NCI-H146 (cell line): ENCODE measurements around the gene ZNF254.
"Not testable (repeated sequence)": the region's sequence is repeated elsewhere in the genome, so short reads cannot be mapped to it uniquely, and the experiment has no call there.

Experiments used
- DNase-seq: peaks from one replicate; lab custom pipeline; 2025; lab: John Stamatoyannopoulos, UW

The ZNF254 gene

GRCh38 chr19:24086974-24087595, at the start of gene ZNF254:
Gene ZNF254, plus strand, starts transcription at chr19:24087187. Its CDS starts 121 bp downstream, at chr19:24087308.
- DNase-seq, result no peak

DNA sequence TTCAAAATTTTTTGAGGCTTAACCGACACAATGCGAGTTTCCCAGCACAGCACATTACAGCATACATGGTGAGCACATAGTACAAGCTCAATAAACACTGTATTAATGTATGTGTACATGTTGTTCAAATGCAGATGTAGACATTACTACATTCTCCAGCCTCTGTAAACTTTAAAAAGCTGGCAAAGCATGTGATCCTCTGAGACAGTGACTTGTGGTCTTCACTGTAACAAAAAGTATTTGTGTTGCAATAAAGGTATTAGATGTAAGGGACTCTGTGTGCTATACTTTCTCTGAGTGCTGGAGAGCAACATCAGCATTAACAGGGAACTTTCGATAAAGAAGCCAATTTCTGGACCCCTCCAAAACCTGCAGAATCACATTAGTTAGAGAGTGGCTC, 46.4 kb upstream of the ZNF254 start:
- DNase-seq, result no peak

DNA sequence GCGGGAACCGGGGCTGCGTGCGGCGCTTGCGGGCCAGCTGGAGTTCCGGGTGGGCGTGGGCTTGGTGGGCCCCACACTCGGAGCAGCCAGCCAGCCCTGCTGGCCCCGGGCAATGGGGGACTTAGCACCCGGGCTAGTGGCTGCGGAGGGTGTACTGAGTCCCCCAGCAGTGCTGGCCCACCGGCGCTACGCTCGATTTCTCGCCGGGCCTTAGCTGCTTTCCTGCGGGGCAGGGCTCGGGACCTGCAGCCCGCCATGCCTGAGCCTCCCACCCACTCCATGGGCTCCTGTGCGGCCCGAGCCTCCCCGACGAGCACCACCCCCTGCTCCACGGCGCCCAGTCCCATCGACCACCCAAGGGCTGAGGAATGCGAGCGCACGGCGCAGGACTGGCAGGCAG, 45.7 kb upstream of the ZNF254 start:
- not testable (repeated sequence) for DNase-seq

- DNase-seq, result peak; percentile 87
Observed at GRCh38 chr19:24046550-24046949, 40.4 kb upstream of the ZNF254 start.

DNA sequence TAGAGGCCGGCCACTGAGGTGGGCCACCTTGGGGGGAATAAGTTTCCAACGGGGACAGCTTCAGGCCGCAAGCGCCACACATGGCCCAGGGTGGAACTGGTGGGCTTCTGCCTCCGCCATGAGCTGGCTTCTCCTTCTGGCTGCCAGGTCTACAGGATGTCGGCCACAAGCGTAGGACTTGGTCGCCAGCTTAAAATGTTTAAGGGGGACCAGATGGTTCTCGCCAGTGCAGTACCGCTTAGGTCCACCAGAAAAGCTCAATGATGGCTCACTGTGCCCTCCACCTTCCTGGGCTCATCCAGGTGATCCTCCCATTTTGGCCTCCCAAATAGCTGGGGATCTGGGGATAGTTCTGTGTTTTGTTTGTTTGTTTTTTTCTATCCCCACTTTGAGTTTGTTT, 38.7 kb upstream of the ZNF254 start:
- no peak for DNase-seq

DNA sequence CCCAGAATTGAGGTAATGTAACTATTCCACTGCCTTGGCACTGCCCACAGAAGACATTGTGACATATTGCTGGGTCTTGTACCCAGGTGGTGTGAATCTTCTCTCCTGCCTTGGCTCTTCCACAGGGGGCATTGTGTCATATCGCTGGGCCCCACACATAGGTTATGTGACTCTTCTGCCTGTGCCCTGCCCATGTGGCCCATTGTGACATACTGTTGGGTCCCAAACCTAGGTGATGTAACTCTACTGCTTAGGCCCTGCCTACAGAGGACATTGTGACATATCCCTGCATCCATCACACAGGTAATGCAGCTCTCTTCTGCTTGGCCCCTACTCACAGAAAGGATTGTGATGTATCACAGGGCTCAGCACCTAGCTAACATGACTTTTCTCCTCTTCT, 37.5 kb upstream of the ZNF254 start:
- DNase-seq, result no peak

- DNase-seq, result no peak
Observed at GRCh38 chr19:24051516-24051915, 35.5 kb upstream of the ZNF254 start.

- no peak for DNase-seq
Observed at GRCh38 chr19:24052811-24053210, 34.2 kb upstream of the ZNF254 start.

- DNase-seq, result no peak
Observed at GRCh38 chr19:24053601-24054000, 33.4 kb upstream of the ZNF254 start.

- no peak for DNase-seq
Observed at GRCh38 chr19:24054044-24054935, 32.7 kb upstream of the ZNF254 start.

GRCh38 chr19:24055548-24055947, 31.4 kb upstream of the ZNF254 start:
- no peak for DNase-seq

GRCh38 chr19:24057144-24057543, 29.8 kb upstream of the ZNF254 start:
- no peak for DNase-seq

GRCh38 chr19:24059563-24060295, 27.3 kb upstream of the ZNF254 start:
- DNase-seq, result no peak

GRCh38 chr19:24060687-24061356, 26.2 kb upstream of the ZNF254 start:
- no peak for DNase-seq

DNA sequence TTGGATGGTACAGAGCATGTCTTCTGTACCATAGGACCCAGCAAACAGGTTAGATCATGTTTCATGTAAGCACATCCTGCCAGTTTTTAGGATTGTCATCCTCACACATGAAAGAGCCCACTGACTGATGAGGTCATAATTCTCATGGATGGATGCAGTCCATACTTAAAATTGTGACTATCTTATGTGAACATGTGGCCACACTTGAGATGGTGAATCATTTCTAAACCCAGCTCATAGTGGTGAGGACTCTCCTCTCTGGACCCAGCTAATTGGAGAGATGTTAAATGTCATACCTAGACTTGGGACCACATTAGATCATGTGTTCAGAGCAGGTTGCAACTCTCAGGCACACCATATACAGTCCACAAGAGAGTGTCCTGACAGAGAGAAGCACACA, 24.8 kb upstream of the ZNF254 start:
- no peak for DNase-seq

DNA sequence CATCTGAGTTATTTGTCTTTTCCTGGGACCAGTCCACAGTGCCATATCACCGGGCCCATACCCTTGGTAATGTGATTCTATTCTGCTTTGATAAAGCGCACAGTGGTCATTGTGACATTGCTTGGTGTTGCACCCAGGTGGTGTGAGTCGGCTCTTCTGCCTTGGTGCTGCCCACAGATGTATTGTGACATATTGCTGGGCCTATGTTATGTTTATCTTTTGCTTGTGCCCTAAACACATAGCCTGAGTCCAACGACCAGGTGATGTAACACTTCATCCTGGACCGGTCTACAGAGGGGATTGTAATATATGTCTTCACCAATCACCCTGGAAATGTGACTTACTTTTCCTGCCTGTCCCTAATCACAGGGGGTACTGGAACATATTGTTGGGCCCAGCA, 23.7 kb upstream of the ZNF254 start:
- no peak for DNase-seq

DNA sequence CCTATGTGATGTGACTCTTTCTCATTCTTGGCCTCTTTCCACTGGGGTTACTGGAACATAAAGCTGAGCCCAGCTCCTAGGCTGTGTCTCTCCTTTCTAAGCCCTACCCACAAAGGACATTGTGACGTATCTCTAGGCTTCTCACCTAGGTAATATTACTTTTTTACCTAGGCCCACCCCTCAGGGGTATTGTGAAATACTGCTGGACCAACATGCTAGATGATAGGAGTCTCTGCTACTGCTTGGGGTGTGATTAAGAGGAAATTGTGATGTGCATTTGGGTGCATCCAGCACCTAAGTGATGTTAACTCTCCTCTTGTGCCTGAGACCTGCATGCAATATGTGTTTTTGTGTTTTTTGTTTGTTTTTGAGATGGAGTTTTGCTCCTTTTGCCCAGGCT, 22.8 kb upstream of the ZNF254 start:
- no peak for DNase-seq

- no peak for DNase-seq
Observed at GRCh38 chr19:24065243-24065642, 21.7 kb upstream of the ZNF254 start.

DNA sequence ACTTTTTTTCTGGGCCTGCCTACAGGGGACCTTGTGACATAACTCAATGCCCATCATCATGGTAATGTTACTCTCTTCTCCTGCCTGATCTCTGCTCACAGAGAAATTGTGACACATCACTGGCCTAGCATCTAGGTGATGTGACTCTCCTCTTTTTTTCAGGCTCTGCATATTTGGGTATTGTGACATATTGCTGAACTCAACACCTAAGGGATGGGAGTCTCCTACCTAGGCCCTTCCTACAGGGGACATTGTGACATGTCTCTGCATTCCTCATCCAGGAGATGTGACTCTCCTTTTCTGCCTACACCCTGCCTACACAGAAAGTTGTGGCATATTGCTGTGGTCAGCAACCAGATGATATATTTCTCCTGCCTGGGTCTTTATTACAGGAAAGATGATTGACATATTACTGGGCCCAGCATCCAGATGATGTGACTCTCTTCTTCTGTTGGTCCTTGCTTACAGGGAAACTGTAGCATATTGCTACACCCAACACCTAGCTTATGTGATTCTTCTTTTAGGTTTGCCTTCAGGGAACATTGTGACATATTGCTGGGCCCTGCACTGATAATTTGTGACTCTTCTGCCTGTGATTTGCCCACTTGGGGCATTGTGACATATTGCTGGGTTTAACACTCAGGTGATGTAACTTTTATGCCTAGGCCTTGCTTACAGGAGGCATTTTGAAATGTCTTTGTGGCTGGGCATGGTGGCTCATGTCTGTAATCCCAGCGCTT, 21.0 kb upstream of the ZNF254 start:
- DNase-seq, result no peak

- DNase-seq, result no peak
Observed at GRCh38 chr19:24069905-24070657, 16.9 kb upstream of the ZNF254 start.

- no peak for DNase-seq
Observed at GRCh38 chr19:24071078-24071477, 15.9 kb upstream of the ZNF254 start.
